Naive thymus-derived CD4-positive, alpha-beta T cell (primary cell): ENCODE data around the gene RAI1. TPM values are rescaled to one million over a fixed set of nuclear protein-coding genes. Genes with fewer than 3 reads are reported as not detected.

Experiments used
- ATAC-seq: fragments of 150-1000 bp; cut with Tn5 transposase; 2 replicates; pipeline ENCODE4 v1.10.0; 2021; ENCODE audit warnings: mild to moderate bottlenecking, moderate library complexity
- CTCF ChIA-PET: fragments of 350-600 bp; sonication (Branson Sonifier 250); formaldehyde crosslinking; loops from one replicate; lab custom pipeline; 2021; ENCODE audit warnings: antibody characterized with exemption; lab: Charles Lee
- POLR2A ChIA-PET: fragments of 350-600 bp; sonication (Branson Sonifier 250); formaldehyde crosslinking; loops from one replicate; lab custom pipeline; 2021; ENCODE audit warnings: antibody characterized with exemption, inconsistent platforms; lab: Charles Lee
- DNase-seq, 9 donors: peaks; one replicate each; pipeline versions ENCODE4 v3.0.0 to v3.0.0-alpha.2; 2020 to 2022; ENCODE audit warnings: mixed read lengths in 1 of 9
- H3K27ac ChIP-seq: one replicate; pipeline ENCODE4 v1.7.0; 2013; ENCODE audit warnings: mild to moderate bottlenecking, low read depth, low read length, moderate library complexity
- H3K27me3 ChIP-seq, 2 donors: one replicate each; pipeline ENCODE4 v1.7.0; 2013; ENCODE audit warnings: low read length in 2 of 2, mild to moderate bottlenecking in 2 of 2, moderate library complexity in 2 of 2; ENCODE audit not compliant: control insufficient read depth in 2 of 2, insufficient read depth in 2 of 2
- H3K36me3 ChIP-seq, 3 experiments: 1 replicate in 2 of 3; 2 replicates in 1 of 3; pipeline ENCODE4 v1.7.0; 2013; ENCODE audit warnings: low read length in 3 of 3, mild to moderate bottlenecking in 3 of 3, moderate library complexity in 1 of 3; ENCODE audit not compliant: insufficient read depth in 3 of 3, control insufficient read depth in 2 of 3
- H3K4me1 ChIP-seq, 2 donors: one replicate each; pipeline ENCODE4 v1.7.0; 2013; ENCODE audit warnings: low read length in 2 of 2, mild to moderate bottlenecking in 2 of 2, moderate library complexity in 1 of 2; ENCODE audit not compliant: control insufficient read depth in 2 of 2, insufficient read depth in 2 of 2
- H3K4me3 ChIP-seq: 2 replicates; pipeline ENCODE4 v1.7.0; 2013; ENCODE audit warnings: mild to moderate bottlenecking, low read length
- H3K9me3 ChIP-seq, 3 experiments: 1 replicate in 2 of 3; 2 replicates in 1 of 3; pipeline ENCODE4 v1.7.0; 2013; ENCODE audit warnings: low read length in 3 of 3; ENCODE audit not compliant: control insufficient read depth in 2 of 3
- H3K27ac Mint-ChIP-seq, 9 donors: one replicate each; pipeline ENCODE4 v1.8.0; 2020 to 2022; ENCODE audit warnings: mixed read lengths in 9 of 9, mild to moderate bottlenecking in 8 of 9, moderate library complexity in 5 of 9, inconsistent platforms in 2 of 9
- H3K27me3 Mint-ChIP-seq, 5 donors: one replicate each; pipeline ENCODE4 v1.8.0; 2021 to 2022; ENCODE audit warnings: mixed read lengths in 5 of 5, mild to moderate bottlenecking in 1 of 5
- H3K36me3 Mint-ChIP-seq, 5 donors: one replicate each; pipeline ENCODE4 v1.8.0; 2020 to 2022; ENCODE audit warnings: mixed read lengths in 5 of 5, mild to moderate bottlenecking in 3 of 5, inconsistent platforms in 1 of 5
- H3K4me1 Mint-ChIP-seq, 7 donors: one replicate each; pipeline ENCODE4 v1.8.0; 2020 to 2022; ENCODE audit warnings: mixed read lengths in 7 of 7, mild to moderate bottlenecking in 3 of 7, inconsistent platforms in 1 of 7
- H3K4me3 Mint-ChIP-seq, 10 donors: one replicate each; pipeline ENCODE4 v1.8.0; 2020 to 2022; ENCODE audit warnings: mild to moderate bottlenecking in 10 of 10, mixed read lengths in 10 of 10, moderate library complexity in 6 of 10, inconsistent platforms in 2 of 10
- H3K9me3 Mint-ChIP-seq, 11 donors: one replicate each; pipeline ENCODE4 v1.8.0; 2020 to 2022; ENCODE audit warnings: mixed read lengths in 11 of 11, mild to moderate bottlenecking in 4 of 11, inconsistent platforms in 1 of 11, moderate library complexity in 1 of 11
- intact Hi-C, 2 donors: fragments of 100-400 bp; cut with micrococcal nuclease; formaldehyde crosslinking; loops; one replicate each; pipeline ENCODE4 v1.15.1; 2023
- polyA plus RNA-seq, 2 donors: library from polyadenylated mRNA; unstranded; fragments of 300-500 nt; fragmentation: Illumina TruSeq; gene quantifications; one replicate each; pipeline ENCODE4 v1.2.3, GENCODE V29; 2021
- total RNA-seq, 6 experiments: library from RNA in 5 of 6; stranded (reverse) in 5 of 6; gene quantifications; 1 replicate in 5 of 6; 2 replicates in 1 of 6; pipeline ENCODE4 v1.2.3 and lab custom pipeline; 2021 to 2026

Gene RAI1
- total and polyA plus RNA-seq, 7 experiments from 2014 or later: 2.0 to 46.2 (median 21.2) TPM

DNA sequence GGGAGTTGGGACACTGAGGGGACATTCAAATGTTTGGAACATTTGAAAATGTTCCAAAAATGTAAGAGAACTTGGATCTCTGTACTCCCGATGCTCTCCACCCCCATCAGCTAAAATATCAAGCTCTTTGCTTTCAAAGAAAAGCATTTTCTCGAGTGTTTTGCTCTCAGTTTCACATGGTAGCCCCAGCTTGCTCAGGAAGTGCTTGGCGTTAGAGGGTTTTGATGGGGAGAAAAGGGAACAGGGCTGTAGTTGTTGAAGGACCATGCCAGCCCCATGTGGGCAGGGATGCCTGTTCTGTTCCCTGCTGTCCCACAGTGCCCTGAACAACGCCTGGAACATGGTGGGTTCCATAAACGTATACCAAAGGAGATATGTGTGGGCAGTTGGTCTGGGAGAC, 37.0 kb downstream of the RAI1 start:
- ATAC-seq (no peak), DNase-seq (no peak)
- ChIA-PET CTCF (no interaction called here), POLR2A (no interaction called here)
- intact Hi-C loops: no loop called here
- H3K4me3 Mint-ChIP-seq: no peak overlapping the region
- Histone ChIP-seq H3K9me3 (no peaks in the 10 kb centered on the region), H3K4me3 (no peak overlapping the region), H3K27me3 (peaks cover 0 to 5% of the 10 kb centered on the region in 2 donors), H3K36me3 (no peaks in the 10 kb centered on the region), H3K4me1 (peaks cover 0 to 8% of the 10 kb centered on the region in 2 donors), H3K27ac (no peak overlapping the region)
- H3K4me1 Mint-ChIP-seq: peaks cover 41 to 62% (median 50%) of the 10 kb centered on the region in 7 donors
- H3K27me3 Mint-ChIP-seq: peaks cover 0 to 37% (median 27%) of the 10 kb centered on the region in 5 donors
- H3K9me3 Mint-ChIP-seq: no peaks in the 10 kb centered on the region
- no peak overlapping the region for H3K27ac Mint-ChIP-seq
- H3K36me3 Mint-ChIP-seq: peaks cover 0 to 19% (median 0%) of the 10 kb centered on the region in 5 donors

DNA sequence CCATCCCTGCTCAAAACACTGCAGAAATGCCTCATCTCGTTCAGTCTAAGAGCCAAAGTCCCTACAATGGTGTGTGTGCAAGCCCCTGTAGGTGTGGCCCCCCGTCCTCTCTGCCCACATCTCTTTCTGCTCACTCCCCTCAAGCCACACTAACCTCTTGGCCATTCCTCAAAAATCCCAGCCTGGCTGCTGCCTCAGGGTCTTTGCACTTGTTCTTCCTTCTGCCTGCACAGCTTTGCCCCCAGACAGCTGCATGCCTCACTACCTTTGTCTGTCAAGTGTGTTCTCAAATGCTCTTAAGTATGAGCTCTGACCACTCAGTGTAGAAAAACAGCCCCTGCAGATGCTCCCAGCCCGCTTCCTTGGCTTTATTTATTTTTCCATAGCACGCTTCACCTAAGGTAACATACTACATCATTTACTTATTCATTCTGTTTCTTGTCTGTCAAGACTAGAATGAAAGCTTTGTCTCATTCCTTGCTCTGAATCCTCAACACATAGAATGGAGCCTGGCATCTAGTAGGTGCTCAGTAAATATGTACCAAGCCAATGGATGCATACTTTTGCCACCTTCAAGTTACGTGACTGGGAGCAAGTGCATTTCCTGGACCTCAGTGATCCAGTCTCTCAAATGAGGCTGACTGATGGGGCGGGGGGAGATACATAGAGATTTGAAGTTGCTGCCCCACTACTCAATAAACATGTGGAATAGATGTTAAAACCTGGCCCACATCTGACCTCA, 38.1 kb downstream of the RAI1 start:
- H3K4me3 ChIP-seq: no peak overlapping the region
- DNase-seq (no peak), ATAC-seq (no peak)
- Mint-ChIP-seq H3K4me1 (peaks cover 40 to 59% (median 48%) of the 10 kb centered on the region in 7 donors), H3K4me3 (peak overlapping the region in 1 of 10 donors; percentile 17), H3K9me3 (no peaks in the 10 kb centered on the region), H3K36me3 (peaks cover 0 to 19% (median 0%) of the 10 kb centered on the region in 5 donors), H3K27me3 (peaks cover 0 to 45% (median 28%) of the 10 kb centered on the region in 5 donors), H3K27ac (peak overlapping the region in 1 of 9 donors; percentile 65)
- ChIA-PET POLR2A (interaction anchor here (0.9 kb wide), 1 partner anchor 24 kb away, joined by 3 read pairs; no protein-coding TSS in a partner anchor), CTCF (no interaction called here)
- H3K9me3 ChIP-seq: no peaks in the 10 kb centered on the region
- H3K36me3 ChIP-seq: no peaks in the 10 kb centered on the region
- H3K4me1 ChIP-seq: peaks cover 0 to 8% of the 10 kb centered on the region in 2 donors
- no peak overlapping the region for H3K27ac ChIP-seq
- intact Hi-C loops: no loop called here
- peaks cover 0 to 5% of the 10 kb centered on the region in 2 donors for H3K27me3 ChIP-seq

DNA sequence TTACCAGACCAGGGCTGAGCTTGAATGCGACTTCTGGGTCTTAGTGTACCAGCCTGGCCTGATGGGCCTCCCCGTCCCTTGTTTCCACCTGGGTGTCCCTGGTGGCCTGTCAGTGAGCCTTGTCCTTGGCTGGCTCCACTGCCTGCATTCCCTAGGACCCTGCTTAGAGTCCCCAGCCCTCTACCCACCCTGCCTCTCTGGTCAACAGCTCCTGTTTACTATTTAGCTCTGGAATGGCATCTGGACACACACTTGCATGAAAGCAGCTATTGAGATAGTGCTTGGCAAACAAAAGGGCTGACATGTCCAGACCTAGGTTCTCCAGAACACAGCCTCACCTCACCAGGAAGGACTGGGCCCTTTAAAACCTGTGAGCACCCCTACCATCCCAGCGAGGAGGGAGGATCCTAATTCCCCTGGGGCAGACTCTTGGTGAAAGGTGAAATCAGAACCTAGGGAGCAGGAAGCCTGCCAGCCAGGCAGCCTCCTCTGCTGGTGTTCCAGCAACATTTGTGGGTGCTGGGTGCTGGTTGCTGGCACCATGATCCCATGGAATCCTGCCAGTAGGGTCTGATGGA, 38.8 kb downstream of the RAI1 start:
- Mint-ChIP-seq H3K27me3 (peaks cover 0 to 47% (median 28%) of the 10 kb centered on the region in 5 donors), H3K36me3 (peaks cover 0 to 19% (median 0%) of the 10 kb centered on the region in 5 donors), H3K9me3 (no peaks in the 10 kb centered on the region), H3K4me3 (no peak overlapping the region), H3K27ac (no peak overlapping the region), H3K4me1 (peaks cover 38 to 56% (median 49%) of the 10 kb centered on the region in 7 donors)
- ChIA-PET CTCF (interaction anchor here (0.6 kb wide), 1 partner anchor 21 kb away, joined by 3 read pairs; no protein-coding TSS in a partner anchor), POLR2A (interaction anchor here (0.9 kb wide), 1 partner anchor 24 kb away, joined by 3 read pairs; no protein-coding TSS in a partner anchor)
- Histone ChIP-seq H3K9me3 (no peaks in the 10 kb centered on the region), H3K4me1 (peaks cover 0 to 8% of the 10 kb centered on the region in 2 donors), H3K4me3 (no peak overlapping the region), H3K27me3 (peaks cover 0 to 5% of the 10 kb centered on the region in 2 donors), H3K36me3 (no peaks in the 10 kb centered on the region), H3K27ac (no peak overlapping the region)
- ATAC-seq: no peak
- intact Hi-C loops: no loop called here
- no peak for DNase-seq

DNA sequence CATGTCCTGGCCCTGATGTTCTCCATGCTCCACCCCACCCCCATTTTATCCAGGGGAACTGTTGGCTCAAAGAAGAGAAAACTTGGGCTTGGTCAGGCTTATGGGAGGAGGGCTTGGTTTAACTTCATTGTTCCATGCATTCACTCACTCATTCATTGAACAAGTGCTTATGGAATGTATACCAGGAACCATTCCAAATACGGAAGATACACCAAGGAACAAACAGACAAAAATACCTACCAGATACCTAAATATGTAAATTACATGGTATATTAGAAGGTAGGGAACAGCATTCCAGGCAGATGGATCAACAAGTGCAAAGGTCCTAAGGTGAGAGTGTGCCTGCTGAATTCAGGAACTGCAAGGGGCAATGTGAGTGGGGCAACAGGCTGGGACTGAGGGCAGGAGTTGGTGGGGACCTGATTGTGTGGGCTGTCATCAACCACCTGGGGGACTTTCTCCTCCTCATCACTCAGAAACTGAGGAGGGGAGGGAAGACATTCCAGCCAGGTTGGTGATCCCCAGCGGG, 39.9 kb downstream of the RAI1 start:
- DNase-seq (no peak), ATAC-seq (no peak)
- peaks cover 0 to 19% (median 0%) of the 10 kb centered on the region in 5 donors for H3K36me3 Mint-ChIP-seq
- peaks cover 34 to 57% (median 51%) of the 10 kb centered on the region in 7 donors for H3K4me1 Mint-ChIP-seq
- no peaks in the 10 kb centered on the region for H3K9me3 Mint-ChIP-seq
- Histone ChIP-seq H3K4me3 (no peak overlapping the region), H3K27ac (no peak overlapping the region), H3K36me3 (no peaks in the 10 kb centered on the region), H3K9me3 (no peaks in the 10 kb centered on the region), H3K4me1 (peaks cover 0 to 20% of the 10 kb centered on the region in 2 donors), H3K27me3 (peaks cover 0 to 5% of the 10 kb centered on the region in 2 donors)
- intact Hi-C loops: no loop called here
- no peak overlapping the region for H3K27ac Mint-ChIP-seq
- CTCF ChIA-PET: no interaction called here
- H3K27me3 Mint-ChIP-seq: peaks cover 0 to 52% (median 28%) of the 10 kb centered on the region in 5 donors
- H3K4me3 Mint-ChIP-seq: peak overlapping the region in 8 of 10 donors; percentile 38 to 98 (median 66)
- POLR2A ChIA-PET: no interaction called here

DNA sequence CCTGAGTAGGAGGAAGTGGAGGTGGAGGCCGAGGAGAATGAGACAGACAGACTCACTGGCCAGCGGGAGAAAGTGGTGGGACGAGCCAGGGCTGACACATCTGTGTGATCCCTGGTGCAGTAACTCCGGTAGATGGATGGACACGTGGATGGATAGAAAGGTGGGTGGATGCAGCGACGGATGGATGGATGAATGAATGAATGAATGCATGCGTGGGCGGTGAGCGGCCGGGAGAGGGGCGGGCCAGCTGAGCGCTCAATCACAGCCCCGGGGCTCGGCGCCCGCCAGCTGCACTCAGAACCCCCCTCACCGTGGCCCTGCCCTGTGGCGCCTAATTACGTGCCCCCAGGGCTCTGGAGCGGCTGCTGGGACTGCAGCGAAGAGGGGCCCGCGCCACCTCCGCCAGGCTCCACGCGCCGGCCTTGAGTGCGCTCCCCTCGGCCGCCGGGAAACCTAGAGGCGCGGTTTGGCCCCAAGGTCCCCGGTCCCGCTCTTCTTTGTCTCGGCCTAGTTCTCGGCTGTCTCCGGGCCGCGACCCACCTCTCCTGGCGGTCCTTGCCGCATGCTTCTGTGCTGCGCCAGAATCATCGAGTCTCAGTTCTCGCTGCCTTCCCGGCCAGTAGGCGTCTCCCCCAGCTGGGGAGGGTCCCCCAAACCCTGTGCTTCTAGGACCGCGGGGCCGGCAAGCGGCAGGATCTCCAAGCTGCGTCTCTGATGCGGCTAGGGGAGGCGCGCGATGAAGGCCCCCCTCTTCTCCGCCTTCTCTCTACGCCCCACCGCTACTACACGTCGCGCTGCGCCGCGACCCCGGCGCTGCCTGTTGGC, 41.0 kb downstream of the RAI1 start:
- Histone ChIP-seq H3K9me3 (no peaks in the 10 kb centered on the region), H3K36me3 (no peaks in the 10 kb centered on the region), H3K4me3 (no peak overlapping the region), H3K27ac (no peak overlapping the region), H3K27me3 (peaks cover 0 to 5% of the 10 kb centered on the region in 2 donors), H3K4me1 (peaks cover 0 to 23% of the 10 kb centered on the region in 2 donors)
- Mint-ChIP-seq H3K4me1 (peaks cover 36 to 61% (median 53%) of the 10 kb centered on the region in 7 donors), H3K27ac (peak overlapping the region in 4 of 9 donors; percentile 14 to 78 (median 40)), H3K9me3 (no peaks in the 10 kb centered on the region), H3K36me3 (peaks cover 0 to 16% (median 0%) of the 10 kb centered on the region in 5 donors), H3K27me3 (peaks cover 0 to 52% (median 28%) of the 10 kb centered on the region in 5 donors), H3K4me3 (peak overlapping the region; percentile 31 to 98 (median 85))
- CTCF ChIA-PET: no interaction called here
- intact Hi-C loops: no loop called here
- POLR2A ChIA-PET: interaction anchor here (0.7 kb wide), 1 partner anchor 28 kb away, joined by 3 read pairs; no protein-coding TSS in a partner anchor
- peak; percentile 31 for ATAC-seq
- no peak for DNase-seq

DNA sequence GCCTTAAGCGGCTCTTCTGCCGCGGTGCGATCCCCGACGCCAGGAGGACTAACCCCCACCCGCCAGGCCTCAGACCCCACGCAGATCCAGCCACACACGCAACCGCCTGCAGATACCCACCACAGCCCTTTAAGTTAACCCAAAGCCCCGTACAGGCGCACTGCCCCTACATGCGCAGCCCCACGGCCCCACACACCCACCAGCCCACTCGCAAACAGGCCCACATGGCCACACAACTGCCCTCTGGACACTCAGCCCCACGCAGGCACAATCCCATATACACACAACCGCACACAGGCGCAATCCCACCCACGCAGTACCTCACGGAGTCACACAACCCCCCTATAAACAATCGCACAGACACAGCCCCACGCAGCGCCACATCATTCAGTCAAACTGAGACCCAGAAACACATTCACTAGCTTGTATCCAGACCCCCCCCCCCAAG, 41.7 kb downstream of the RAI1 start:
- ATAC-seq (no peak), DNase-seq (no peak)
- Mint-ChIP-seq H3K27me3 (peaks cover 0 to 52% (median 28%) of the 10 kb centered on the region in 5 donors), H3K27ac (peak overlapping the region in 4 of 9 donors; percentile 6 to 79 (median 30)), H3K9me3 (no peaks in the 10 kb centered on the region), H3K4me1 (peaks cover 35 to 57% (median 48%) of the 10 kb centered on the region in 7 donors), H3K36me3 (peaks cover 0 to 14% (median 0%) of the 10 kb centered on the region in 5 donors), H3K4me3 (peak overlapping the region; percentile 46 to 98 (median 85))
- POLR2A ChIA-PET: interaction anchor here (0.7 kb wide), 1 partner anchor 28 kb away, joined by 3 read pairs; no protein-coding TSS in a partner anchor
- Histone ChIP-seq H3K9me3 (no peaks in the 10 kb centered on the region), H3K4me1 (peaks cover 0 to 23% of the 10 kb centered on the region in 2 donors), H3K36me3 (no peaks in the 10 kb centered on the region), H3K27ac (no peak overlapping the region), H3K27me3 (peaks cover 0 to 5% of the 10 kb centered on the region in 2 donors), H3K4me3 (peak overlapping the region; percentile 58)
- intact Hi-C loops: loop anchor here in 1 of 2 donors (1.0 kb wide), 1 partner anchor 42 kb away; the partner anchor contains the start of gene RAI1
- CTCF ChIA-PET: no interaction called here
